ENCODE results near the gene LPXN.
"Not testable (repeated sequence)": the region's sequence is repeated elsewhere in the genome, so short reads cannot be mapped to it uniquely, and the experiment has no call there.

Gene LPXN

DNA sequence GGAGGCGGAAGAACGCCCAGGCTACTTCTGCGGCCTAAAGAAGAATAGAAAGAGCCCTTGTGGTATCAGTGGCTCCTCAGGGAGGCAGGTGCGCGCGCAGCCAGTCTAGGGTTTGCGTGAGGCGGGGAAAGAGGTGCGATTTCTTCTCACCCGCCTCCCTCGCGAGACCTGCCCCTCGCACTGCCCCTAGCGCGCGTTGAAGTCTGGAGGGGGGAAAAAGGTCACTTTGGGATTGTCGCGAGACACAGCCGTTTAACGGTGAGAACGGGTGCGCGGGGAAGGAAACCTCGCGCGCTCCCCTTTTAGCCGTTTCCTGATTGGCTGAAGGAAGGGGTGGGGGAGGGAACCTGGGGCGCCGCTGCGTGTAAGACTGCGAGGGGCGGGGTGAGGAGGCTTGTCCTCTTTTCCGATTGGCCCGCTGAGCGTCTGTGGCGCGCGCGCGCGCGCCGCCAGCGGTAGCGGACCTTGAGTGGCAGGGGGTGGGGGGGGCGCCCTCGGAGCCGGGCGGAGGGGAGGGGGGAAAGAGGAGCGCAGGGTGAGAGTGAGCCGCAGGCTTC is 3.1 kb upstream of the LPXN start, which contains the start of gene ZFP91:
TSS of gene ZFP91 (plus strand) at position 429 of the 557 bp plus-strand sequence. CDS start 219 bp downstream, outside the sequence.
- peak; percentile 97 for DNase-seq

DNA sequence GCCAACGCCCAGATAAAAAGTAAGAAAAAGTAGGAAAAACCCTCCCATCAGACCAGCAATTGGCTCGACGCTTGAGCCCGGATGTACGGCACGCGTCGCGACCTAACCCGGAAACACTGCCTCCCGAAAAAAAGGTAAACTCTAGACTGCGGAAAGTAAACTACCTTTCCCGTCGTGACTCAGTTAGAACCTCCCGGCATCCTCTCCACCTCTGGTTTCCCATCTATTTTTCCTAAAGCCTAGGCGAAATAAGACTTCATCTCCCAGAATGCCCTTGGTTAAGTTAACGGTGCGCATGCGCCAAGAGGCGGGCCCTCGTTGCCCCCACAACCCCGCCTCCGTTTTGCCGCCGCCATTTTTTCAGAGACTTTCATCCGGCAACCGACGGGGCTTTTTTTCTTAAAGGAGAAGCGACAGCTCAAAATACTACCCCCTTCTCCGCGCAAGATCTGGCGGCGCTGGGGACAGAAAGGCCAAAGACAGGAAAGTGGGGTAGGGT is 2.5 kb upstream of the LPXN start:
- DNase-seq = peak; percentile 94

DNA sequence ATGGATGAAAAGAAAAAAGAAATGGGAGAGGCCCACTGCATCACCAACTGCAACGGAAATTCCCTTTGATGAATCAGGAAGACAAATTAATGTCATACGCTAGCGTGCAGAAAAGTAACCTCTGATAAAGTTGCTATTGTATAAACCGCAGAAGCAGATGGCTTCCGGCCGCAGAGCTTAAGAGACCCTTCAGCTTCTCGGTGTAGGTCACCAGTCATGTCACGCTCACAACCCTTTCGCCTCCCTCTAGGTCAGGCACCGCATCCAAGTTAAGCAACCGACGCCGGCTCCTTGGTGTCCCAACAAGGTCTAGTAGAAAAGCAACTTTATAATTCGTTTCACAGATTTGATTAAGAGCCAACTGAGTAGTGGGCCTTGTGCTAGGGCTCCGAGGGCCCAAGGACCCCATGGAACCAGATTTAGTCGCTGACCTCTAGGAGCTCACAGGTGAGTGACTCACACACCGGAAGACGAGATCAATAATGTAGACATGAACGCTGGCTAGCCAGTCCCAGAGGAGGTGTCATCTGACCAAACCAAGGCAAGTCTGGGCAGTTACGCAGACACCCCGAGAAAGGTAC is 2.0 kb upstream of the LPXN start:
- peak; percentile 87 for DNase-seq

DNA sequence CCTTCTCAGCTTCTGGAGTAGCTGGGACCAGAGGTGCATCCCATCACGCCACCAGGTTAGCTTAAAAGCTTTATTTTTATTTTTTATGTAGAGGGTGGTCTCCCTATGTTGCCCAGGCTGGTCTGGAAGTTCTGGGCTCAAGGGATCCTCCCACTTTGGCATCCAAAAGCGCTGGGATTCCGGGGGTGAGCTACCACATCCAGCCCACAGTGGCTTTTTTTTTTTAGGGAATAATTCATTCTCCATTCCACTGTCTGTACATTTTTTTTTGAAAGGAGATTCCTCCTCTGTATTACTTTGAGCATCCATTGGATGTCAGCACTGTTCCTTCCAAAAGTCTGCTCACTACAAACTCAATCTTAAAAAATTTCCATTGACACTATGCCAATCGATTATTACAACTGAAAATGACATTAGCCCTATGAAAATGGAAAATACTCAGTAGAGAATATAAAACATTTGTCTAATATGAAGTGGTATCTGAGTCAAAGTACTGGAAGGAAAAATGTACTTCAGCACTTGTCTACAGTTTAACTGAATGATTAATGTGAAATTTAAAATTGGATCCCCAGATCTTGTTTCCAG is 1.3 kb upstream of the LPXN start:
- no peak for DNase-seq

DNA sequence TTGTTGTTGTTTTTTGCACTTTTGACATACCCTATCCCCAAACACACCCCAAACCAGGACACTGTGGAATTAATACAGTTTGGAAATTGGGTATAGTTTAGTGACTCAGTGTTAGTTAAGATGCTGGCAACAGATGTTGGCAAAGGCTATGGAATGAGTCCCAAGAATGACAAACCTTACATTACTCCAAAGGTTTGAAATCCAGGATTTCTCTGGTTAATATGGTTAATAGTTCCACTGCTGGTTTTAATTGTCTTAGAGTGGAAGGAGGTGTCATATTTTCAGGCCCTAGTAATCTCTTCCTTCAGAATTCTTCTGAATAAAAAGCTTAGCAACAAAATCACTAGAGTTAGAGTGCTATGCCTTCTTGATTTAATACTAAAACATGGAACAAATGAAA is 775 bp downstream of the LPXN start:
- no peak for DNase-seq

DNA sequence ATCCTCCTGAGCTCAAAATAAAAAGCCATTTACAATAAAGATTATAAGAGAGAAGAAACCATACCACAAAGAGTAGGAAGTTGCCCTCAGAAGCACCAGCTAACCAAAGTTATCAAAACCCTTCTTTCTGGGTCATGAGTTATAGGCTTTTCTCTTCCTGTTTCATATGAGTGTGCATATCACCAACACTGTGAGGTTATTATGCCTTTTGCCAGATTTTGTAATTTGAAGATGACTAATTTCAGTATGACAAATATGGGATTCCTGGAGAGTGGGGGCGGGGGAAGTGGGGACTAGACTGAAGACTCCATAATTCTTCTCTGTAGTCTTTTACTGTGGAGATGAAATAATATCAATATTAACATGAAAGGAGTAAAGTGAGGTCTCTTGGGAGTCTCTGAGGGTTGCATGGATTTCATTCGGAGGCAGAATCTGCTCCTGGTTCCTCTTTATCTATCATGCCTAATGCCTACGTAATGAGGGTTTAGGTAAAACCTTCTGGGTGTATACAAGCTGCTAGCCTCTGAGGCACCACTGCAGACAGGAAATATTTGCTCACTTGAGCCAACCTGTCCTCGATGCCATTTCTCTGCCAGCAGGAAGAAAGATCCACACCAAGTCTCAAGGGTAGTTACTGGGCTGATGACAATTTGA is 2.1 kb downstream of the LPXN start:
- peak; percentile 61 for DNase-seq

DNA sequence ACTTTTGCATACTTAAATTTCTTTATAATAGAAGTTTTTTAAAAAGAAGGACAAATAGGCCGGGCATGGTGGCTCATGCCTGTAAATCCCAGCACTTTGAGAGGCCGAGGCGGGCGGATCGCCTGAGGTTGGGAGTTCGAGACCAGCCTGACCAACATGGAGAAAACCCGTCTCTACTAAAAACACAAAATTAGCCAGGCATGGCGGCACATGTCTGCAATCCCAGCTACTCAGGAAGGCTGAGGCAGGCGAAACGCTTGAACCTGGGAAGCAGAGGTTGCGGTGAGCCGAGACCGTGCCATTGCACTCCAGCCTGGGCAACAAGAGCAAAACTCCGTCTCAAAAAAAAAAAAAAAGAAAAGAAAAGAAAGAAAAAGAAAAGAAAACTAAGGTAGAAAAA is 2.8 kb downstream of the LPXN start:
- not testable (repeated sequence) for DNase-seq

DNA sequence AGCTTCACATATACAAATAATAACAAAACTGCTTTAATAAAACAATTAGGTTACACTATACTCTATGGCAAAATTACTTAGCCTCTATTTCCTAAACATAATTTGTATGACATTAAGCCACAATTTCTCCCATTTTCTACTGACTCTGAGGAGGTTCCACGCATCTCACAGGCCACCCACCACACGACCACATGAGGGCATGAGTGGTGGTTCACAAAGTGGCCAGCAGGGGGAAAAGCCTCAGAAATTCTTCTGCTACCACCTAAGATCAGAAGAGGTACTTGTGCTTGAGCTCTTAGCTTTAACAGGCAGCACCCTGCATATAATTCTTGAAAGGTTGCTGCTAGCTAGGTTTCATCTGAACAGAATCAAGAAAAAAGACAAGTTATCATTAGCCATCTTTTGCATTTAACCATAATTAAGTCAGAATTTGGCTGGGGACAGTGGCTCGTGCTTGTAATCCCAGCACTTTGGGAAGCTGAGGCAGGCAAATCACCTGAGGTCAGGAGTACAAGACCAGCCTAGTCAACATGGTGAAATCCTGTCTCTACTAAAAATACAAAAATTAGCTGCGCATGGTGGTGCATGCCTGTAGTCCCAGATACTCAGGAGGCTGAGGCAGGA is 7.7 kb downstream of the LPXN start:
- DNase-seq = peak; percentile 76

DNA sequence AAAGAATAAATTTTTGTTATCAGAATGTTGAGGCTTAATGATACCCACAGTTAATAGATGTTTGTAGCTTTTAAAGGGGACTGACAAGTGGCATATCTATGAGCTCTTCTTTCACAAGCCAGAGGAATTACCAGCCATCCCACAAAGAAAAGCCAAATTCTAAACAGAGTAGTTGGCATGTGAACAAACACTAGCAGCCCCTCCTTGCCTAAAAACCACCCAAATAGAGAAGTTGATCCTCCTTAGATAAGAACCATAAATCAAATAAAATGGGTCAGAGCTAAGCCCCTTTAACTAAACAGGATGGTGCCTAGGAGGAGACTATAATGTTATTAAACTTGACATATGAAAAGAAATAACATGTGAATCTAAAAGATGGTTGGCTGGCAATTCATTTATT is 11.4 kb downstream of the LPXN start:
- DNase-seq = no peak

DNA sequence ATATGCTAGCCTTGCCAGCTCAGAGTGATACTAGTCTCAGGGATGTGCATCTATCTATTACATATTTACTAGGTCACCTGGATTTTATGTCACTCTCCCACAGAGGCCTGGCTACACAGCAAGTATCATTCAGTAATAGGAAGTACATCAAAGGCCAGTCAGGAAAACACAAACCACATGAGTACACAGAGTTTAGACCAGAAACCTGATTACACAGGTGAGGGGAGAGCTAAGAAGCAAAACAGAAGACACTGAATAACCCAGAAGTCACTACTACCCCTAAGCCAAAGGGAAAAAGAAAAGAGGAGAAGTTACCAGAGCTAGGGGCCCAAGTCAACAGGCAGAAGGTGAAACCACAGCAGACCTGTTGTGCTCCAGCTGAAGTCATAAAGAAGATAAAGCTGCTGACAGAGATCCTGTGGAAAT is 13.3 kb downstream of the LPXN start:
- no peak for DNase-seq

DNA sequence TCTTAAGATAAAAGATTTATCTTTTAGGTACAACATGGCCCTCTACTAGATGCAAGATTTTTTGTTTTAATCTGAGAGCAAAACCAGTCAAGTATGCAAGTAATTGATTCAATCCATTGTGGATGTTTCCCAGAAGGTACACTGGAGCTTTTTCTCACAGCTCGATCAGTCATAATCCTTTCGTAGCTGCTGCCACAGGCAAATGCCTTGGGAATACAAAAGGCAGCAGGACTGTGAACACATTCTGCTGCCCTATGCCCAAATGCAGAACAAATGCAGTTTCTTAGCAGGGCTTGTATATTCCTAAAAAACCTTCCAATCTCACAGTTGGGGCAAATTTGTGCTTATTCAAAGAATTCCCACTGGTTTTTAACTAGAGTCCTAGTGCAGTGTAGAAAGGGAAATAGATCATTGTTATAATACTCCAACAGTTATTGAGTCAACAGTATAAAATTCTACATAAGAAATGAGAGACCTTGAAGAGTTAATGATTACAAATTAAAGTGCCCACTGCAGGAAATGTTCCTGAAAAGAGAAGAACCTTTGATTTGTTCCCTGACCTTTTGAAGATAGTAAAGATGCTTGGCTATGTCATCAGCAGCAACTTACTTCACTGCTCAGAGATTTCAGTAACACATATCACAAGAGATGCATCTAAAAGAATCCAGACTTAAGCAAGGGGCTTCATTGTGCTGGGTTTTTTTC is 14.1 kb downstream of the LPXN start:
- DNase-seq = no peak

DNA sequence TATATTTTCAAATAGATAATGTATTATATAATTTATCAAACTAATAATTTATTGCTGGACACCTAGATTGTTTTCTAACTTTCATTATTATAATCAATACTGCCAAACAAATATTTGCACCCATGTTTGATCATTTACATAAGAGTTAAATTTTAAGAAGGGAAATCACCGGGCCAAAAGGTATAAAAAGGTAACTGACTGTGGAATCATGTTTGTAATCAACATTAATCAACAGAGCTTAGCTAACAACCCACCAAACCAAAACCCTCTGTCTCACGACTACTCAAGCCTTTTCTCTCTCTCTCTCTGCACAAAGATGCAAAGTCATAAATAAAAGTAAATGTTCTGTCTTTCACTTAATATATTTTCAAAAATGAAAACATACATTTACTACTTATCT is 14.8 kb downstream of the LPXN start:
- no peak for DNase-seq

DNA sequence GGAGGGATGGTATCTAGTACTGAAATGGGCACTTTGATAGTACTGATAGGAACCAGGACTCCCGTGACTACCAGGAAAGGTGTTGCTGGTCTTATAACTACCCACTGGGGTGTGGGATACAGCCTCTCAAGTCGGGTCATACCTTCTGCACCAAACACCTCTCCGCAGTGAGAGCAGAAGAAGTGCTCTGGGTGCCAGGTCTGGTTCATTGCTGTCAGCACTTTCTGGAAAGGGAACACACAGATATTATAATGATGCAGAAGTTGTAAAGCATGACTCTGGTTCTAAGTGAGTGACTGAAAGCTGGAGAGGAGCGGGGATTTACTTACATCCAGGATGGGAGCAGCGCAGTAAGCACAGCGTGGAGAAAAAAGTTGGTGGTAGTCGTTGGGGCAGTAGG is 26.0 kb downstream of the LPXN start:
- no peak for DNase-seq

DNA sequence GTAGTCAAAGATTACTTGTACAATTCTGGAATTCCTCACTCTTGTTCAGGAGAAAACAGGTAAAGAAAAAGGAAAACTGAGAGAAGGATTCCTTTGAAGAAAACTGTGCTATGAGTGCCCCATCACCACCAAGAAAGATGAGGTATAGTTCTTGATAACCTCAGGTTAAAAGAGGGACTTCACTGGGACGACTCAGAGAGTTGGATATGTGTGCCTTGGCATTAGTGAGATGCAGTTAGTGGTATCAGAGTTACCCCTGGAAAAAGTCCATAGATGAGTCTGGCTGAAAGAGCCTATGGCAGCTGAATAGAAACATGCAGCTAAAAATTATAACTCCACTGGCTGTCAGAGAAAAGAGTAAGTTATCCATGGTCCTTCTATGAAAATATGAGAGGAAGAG is 28.8 kb downstream of the LPXN start:
- DNase-seq = no peak

DNA sequence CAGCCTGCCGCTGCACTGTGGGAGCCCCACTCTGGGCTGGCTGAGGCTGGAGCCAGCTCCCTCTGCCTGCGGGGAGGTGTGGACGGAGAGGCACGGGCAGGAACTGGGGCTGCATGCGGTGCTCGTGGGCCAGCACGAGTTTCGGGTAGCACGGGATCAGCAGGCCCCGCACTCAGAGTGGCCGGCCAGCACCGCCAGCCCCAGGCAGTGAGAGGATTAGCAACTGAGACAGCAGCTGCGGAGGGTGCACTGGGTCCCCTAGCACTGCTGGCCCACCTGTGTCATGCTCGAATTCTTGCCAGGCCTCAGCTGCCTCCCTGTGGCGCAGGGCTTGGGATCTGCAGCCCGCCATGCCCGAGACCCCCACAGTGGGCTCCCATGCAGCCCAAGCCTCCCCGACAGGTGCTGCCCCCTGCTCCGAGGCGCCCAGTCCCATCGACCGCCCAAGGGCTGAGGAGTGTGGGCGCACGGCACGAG is 43.8 kb downstream of the LPXN start:
- no peak for DNase-seq

DNA sequence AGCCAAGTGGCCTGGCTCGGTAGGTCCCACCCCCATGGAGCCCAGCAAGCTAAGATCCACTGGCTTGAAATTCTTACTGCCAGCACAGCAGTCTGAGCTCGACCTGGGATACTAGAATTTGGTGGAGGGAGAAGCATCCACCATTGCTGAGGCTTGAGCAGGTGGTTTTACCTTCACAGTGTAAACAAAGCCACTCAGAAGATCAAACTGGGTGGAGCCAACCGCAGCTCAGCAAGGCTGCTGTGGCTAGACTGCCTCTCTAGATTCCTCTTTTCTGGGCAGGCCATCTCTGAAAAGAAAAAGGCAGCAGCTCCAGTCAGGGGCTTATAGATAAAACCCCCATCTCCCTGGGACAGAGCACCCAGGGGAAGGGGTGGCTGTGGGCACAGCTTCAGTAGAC is 45.4 kb downstream of the LPXN start:
- DNase-seq = peak; percentile 26

DNA sequence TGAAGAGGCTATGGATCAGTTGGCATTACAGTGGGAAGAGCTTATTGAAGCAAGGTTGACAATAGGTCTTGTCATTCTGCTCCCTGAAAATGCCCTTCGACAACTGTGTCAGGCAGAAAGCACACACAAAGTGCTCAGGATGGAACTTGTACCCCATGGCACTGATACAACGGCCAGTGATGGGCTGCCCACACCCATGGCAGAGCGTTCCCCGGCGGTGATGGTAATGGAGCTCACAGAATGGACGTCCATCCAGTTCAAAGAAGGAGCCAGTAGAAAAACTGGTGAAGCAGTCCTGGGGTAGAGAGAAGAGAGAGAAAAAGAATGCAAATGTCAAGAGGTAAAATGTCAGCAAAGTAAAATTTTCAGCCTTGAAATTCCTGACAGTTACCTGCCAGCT is 48.2 kb downstream of the LPXN start:
- no peak for DNase-seq

DNA sequence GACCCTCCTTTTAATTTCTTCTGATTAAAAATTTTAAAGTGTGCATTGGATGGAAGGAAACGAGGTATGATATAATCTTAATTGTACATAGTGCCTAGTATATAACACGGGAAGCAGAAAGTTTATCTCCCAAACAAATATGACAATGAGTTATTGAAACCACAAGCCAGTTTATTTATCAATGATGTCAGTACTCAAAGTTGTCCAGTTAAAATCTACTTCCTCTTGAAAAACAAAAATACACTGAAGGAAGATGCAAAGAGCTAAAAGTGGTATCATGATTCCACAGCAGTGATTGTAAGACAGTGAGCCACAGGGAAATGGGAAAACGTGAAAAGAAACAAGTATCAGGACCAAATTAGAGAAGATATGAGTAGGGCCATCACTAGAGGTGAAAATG is 48.9 kb downstream of the LPXN start:
- no peak for DNase-seq

DNA sequence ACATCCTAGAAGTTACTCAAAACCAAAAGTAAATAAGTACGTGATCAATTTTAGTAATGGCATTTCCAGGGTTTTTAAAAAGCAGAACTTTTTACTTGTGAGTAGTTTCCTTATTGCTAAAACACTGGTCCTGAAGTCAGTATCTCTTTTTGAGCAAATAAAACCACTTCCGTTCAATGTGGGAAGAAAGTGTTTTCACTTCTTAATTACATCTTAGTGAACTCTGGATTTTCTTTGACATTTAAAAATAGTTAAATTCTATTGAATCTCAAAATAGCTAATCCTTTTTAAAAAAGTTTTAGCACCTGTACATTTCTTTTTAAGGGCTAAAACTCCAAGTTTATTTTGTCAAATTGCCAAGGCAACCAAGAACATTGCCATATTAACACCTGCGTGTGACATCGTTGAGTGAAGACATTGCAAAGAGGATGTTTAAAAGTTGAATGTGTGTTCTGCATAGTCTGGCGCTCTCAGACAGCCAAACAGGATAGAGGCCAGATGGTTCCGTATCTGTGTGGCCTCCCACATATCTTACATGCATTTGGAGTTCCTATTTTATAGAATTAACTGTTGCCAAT is 50.5 kb downstream of the LPXN start:
- peak; percentile 56 for DNase-seq

DNA sequence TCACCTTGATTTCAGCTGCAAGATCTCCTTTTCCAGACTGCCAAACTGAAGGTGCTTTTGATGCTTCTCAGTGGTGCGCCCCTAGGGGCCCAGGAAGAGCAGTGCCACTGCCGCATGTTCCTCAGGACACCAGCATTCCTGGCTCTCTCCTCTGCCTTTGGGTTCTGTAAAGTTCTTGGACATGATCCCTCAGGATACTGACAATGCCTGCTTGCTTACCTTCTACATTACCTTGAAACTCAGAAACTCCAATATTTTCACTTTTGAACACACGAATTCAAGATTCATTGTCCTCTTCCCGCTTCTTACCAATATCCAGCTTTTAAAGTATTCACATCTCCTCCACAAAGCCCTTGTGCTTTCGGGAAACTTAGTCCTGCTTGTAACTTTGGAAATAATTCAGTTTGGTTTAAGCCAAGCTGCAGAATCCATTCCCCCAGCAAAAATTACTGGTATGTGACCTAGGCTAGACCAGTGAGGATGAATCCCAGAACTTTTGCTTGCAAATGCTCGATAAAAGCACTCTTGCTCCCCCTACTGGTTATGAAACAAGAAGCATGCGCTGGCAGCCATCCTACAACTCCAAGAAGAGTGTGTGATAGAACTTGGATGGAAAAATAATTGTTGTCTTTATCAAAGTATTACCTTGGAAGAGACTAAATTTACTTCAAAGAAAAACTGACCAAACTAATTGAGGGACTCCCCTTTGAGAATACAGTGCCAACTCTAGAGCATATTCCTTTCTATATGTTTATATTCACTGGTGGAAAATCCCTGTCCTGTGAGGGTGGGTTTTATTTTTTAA is 51.2 kb downstream of the LPXN start:
- peak; percentile 48 for DNase-seq

DNA sequence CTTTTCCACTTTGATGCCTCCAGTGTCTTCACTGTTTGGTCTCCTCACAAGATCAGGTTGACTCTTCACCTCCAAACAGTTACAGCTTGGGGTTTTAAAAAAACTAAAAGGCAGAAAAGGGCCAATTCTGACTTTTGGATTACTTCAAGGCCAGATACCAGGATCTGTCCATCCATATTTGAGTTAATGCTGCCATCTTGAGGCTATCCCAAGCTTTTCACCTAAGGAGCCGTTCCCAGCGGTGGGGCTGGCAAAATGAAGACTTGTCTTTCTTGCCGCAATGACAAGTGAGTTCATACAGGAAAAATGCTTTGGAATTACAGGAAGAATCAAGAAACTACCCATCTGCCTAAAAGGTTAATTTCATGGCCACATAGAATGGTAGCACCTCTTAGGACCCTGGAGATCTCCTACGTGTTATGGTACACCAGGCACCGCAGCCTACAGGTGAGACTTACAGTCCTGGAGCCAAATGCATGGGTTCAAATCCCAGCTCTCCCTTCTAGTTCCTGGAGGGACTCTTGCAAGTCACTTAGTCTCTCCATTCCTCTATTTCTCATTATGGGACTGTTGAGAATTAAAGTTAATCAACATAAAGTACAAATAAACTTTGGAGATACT is 61.8 kb downstream of the LPXN start:
- no peak for DNase-seq

All from CD4-positive, alpha-beta T cell treated with Interferon gamma for 1 hour (primary cell).